Measurements from ENCODE around the gene MBD3L1.

DNA sequence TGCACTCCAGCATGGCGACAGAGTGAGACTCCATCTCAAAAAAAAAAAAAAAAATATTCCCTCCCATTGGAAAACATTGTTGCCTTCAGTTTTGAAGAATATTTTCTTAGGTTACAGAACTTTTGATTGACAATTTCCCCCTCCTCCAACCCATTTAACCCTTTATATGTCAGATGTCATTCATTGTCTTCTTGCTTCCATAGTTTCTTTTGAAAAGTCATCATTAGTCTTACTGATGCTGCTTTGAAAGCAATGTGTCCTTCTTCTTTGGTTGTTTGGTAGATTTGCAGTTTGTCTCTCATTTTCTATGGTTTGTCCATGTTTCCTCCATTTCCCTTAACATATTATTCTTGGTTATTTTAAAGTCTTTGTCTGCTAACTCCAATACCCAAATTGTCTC lies 25.5 kb upstream of the MBD3L1 start:
- TF ChIP-seq, protein P1, sequence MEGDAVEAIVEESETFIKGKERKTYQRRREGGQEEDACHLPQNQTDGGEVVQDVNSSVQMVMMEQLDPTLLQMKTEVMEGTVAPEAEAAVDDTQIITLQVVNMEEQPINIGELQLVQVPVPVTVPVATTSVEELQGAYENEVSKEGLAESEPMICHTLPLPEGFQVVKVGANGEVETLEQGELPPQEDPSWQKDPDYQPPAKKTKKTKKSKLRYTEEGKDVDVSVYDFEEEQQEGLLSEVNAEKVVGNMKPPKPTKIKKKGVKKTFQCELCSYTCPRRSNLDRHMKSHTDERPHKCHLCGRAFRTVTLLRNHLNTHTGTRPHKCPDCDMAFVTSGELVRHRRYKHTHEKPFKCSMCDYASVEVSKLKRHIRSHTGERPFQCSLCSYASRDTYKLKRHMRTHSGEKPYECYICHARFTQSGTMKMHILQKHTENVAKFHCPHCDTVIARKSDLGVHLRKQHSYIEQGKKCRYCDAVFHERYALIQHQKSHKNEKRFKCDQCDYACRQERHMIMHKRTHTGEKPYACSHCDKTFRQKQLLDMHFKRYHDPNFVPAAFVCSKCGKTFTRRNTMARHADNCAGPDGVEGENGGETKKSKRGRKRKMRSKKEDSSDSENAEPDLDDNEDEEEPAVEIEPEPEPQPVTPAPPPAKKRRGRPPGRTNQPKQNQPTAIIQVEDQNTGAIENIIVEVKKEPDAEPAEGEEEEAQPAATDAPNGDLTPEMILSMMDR (IDR thresholded peaks at IDR 0.05), result no peak
- TF ChIP-seq POLR2A (IDR thresholded peaks at IDR 0.05), result no peak
